ENCODE measurements around the gene ZNF831. TPM values are rescaled to one million over a fixed set of nuclear protein-coding genes. Genes with fewer than 3 reads are reported as not detected.

ZNF831 gene
- total RNA-seq, 4 donors from 2014 or later: 0.16 to 1.0 (median 0.34) TPM; not detected in 1

DNA sequence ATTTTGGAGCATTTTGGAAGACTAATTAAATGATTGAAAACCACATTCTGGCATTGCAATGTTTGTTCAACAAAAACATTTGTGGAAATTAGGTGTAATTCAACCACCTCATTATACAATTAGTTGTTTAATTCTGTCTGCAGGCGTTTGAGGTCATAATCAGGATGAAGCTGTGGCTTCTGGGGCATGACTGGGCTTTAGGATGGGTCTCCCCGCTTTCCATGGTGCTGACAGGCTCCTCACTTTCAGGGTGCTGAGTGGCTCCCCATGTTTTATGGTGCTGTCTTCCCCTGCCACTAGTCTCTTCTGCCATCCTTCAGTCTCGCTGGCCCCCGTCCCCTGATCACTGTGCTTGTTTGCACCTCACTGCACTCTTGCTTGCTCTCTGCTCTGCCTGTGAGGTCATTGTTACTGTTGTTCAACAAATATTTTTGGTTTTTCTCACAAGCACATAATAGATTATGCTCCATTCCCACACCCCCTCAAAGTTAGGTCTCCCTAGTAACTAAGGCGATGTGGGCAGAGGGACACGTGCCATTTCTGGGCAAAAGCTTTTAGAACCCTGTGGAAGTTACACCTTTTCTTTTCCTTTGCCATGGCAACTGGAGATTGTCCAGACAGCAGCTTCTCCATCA, 25.4 kb upstream of the ZNF831 start:
- Histone ChIP-seq H3K27me3 (no peaks in the 10 kb centered on the region), H3K27ac (no peak overlapping the region), H3K9me3 (no peaks in the 10 kb centered on the region), H3K4me1 (peaks cover 23% of the 10 kb centered on the region), H3K4me3 (no peak overlapping the region), H3K36me3 (no peaks in the 10 kb centered on the region)
- no peak for TF ChIP-seq EP300 (IDR thresholded peaks at IDR 0.05)
- DNase-seq (ENCODE audit: low spot score in 2 of 2): no peak
- 80% methylated on average over 6 of the region's 6 CpGs for WGBS

DNA sequence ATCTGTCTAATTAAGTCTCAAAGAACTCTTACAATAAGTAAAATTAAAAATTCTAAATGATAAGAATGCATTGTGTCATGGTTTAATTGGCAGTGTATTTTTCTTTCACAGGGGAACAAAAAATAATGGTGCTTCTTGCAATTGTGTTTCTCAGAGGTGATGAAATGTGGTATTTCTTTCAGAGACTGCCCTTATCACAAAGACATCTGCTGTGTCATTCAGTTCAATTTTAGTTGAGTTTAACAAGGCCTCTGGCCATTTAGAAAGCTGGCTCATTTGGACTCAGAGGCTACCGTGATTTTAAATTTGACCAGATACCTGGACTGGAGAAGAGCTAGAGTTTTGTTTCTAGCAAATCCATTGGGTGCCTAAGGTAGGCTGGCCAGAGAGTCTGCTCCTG, 23.6 kb upstream of the ZNF831 start:
- Histone ChIP-seq H3K9me3 (no peaks in the 10 kb centered on the region), H3K27ac (no peak overlapping the region), H3K27me3 (no peaks in the 10 kb centered on the region), H3K4me1 (peaks cover 18% of the 10 kb centered on the region), H3K4me3 (no peak overlapping the region), H3K36me3 (no peaks in the 10 kb centered on the region)
- TF ChIP-seq POLR2A (IDR thresholded peaks at IDR 0.05) (no peak), EP300 (IDR thresholded peaks at IDR 0.05) (no peak), POLR2AphosphoS5 (IDR thresholded peaks at IDR 0.05) (no peak)
- TF ChIP-seq, protein P1, sequence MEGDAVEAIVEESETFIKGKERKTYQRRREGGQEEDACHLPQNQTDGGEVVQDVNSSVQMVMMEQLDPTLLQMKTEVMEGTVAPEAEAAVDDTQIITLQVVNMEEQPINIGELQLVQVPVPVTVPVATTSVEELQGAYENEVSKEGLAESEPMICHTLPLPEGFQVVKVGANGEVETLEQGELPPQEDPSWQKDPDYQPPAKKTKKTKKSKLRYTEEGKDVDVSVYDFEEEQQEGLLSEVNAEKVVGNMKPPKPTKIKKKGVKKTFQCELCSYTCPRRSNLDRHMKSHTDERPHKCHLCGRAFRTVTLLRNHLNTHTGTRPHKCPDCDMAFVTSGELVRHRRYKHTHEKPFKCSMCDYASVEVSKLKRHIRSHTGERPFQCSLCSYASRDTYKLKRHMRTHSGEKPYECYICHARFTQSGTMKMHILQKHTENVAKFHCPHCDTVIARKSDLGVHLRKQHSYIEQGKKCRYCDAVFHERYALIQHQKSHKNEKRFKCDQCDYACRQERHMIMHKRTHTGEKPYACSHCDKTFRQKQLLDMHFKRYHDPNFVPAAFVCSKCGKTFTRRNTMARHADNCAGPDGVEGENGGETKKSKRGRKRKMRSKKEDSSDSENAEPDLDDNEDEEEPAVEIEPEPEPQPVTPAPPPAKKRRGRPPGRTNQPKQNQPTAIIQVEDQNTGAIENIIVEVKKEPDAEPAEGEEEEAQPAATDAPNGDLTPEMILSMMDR (IDR thresholded peaks at IDR 0.05): no peak
- no peak for DNase-seq (ENCODE audit: low spot score in 2 of 2)
- 39% methylated on average over 1 of the region's 1 CpG for WGBS

DNA sequence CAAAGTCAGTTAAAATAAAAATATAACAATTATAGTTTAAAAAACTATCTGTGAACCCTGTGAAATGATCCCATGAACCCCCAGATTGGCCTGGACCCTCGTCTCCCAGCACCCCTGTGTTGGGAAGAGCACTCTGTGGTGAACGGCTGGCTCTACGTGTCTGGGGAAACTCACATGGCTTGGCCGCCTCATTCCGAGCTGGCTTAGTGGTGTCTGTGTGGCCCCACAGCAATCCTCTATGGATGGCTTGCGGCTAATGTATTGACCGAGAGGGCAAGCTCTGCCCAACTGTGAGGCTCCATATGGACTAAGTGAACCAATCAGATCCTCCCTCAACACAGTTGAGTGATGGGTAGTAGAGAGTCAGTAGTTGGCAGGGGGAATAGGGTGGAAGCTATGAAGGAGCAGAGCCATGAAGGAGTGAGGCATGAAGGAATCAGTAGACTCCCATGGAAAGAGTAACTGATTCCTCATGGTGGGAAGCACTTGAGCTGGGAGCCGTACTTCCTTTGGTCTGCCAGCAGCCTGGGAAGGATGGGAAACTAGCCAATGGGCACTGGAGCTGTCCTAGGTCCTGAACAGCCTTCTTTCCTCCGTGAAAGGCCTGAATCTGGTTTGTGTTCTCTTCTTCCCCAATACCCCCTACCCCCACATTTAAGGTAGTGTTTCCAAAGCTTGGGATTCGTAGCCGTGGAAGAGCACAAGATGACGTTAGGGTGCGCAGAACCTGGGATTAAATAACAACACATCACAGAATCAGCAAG, 21.6 kb upstream of the ZNF831 start:
- Histone ChIP-seq H3K4me1 (peaks cover 23% of the 10 kb centered on the region), H3K27ac (no peak overlapping the region), H3K36me3 (no peaks in the 10 kb centered on the region), H3K4me3 (no peak overlapping the region), H3K27me3 (no peaks in the 10 kb centered on the region), H3K9me3 (no peaks in the 10 kb centered on the region)
- 82% methylated on average over 13 of the region's 13 CpGs for WGBS
- TF ChIP-seq POLR2AphosphoS5 (IDR thresholded peaks at IDR 0.05) (no peak), EP300 (IDR thresholded peaks at IDR 0.05) (no peak), POLR2A (IDR thresholded peaks at IDR 0.05) (no peak)
- TF ChIP-seq, protein P1 (IDR thresholded peaks at IDR 0.05): no peak
- peak in 1 of 2 donors; percentile 16 for DNase-seq (ENCODE audit: low spot score in 2 of 2)

DNA sequence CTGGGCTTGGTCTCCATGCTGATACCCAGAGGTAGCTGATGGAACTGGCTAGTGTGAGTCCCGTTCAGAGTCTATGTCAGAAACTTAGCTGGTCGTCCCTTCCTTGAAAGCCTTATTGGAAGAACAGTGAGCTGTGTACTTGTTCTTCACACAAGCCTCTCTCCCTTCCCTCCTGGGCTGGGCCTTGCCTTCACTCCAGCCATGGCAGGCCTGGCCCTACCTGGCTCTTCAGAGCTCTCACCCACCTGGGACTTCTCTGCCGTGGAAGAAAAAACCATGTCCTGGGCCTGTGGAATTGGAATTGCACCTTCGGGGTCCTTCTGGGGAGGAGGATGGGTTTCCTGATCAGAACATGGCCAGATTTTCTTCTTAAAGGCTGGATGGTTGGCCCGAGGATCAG, 20.3 kb upstream of the ZNF831 start:
- Histone ChIP-seq H3K9me3 (no peaks in the 10 kb centered on the region), H3K4me3 (no peak overlapping the region), H3K27ac (no peak overlapping the region), H3K36me3 (no peaks in the 10 kb centered on the region), H3K27me3 (no peaks in the 10 kb centered on the region), H3K4me1 (peaks cover 22% of the 10 kb centered on the region)
- WGBS: 91% methylated on average over 5 of the region's 5 CpGs
- TF ChIP-seq, protein P1 (IDR thresholded peaks at IDR 0.05): no peak
- TF ChIP-seq POLR2AphosphoS5 (IDR thresholded peaks at IDR 0.05) (no peak), POLR2A (IDR thresholded peaks at IDR 0.05) (no peak), EP300 (IDR thresholded peaks at IDR 0.05) (no peak)
- peak in 1 of 2 donors; percentile 53 for DNase-seq (ENCODE audit: low spot score in 2 of 2)

DNA sequence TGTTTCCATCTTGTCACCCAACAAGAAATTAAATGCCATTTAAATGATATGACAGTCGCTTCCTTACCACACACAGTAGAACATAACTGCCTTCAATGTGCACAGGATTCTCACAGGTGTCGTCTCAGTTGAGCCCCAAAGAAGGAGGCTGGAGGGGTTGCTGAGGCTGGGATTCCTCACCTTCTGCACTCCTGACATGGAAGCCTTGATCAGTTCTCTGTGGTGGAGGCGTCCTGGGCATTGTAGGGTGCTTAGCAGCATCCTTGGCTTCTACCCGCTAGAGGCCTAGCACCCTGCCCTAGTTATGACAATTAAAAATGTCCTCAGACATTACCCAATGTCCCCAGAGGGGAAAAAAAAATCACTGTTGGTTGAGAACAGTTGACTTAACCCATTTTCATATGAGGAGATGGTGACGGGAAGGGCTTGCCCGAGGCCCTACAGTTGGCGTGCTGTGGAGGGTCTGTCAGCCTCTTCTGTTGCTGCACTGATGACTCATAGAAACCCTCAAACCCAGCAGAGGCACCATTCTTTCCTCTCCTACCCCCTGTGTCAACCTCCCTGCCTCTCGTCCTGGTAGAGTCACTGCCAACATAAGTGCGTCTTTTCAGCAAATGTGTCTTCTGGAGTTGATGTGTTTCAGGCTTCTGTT, 19.3 kb upstream of the ZNF831 start:
- Histone ChIP-seq H3K9me3 (no peaks in the 10 kb centered on the region), H3K4me3 (no peak overlapping the region), H3K4me1 (peaks cover 27% of the 10 kb centered on the region), H3K36me3 (no peaks in the 10 kb centered on the region), H3K27me3 (no peaks in the 10 kb centered on the region), H3K27ac (no peak overlapping the region)
- TF ChIP-seq POLR2A (IDR thresholded peaks at IDR 0.05) (no peak), POLR2AphosphoS5 (IDR thresholded peaks at IDR 0.05) (no peak)
- peak in 1 of 2 donors; percentile 16 for DNase-seq (ENCODE audit: low spot score in 2 of 2)
- 89% methylated on average over 9 of the region's 9 CpGs for WGBS

DNA sequence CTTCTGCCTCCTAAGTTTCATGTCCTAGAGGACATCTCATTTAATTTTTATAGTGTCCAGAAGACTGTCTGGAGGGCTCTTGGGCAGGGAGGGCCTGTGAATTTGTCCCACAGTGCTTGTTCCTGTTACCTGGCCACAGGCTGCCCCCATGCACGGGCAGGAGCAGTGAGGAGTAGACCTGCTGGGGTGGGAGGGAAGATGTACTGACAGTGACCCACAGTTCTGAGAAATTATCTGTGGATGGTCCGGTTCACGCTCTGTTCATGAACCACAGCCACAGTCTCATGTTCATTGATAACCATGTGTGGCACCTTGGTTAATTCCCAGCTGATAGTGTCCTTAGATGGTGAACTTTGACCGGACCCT, 18.8 kb upstream of the ZNF831 start:
- Histone ChIP-seq H3K36me3 (no peaks in the 10 kb centered on the region), H3K4me1 (peaks cover 32% of the 10 kb centered on the region), H3K27ac (no peak overlapping the region), H3K27me3 (no peaks in the 10 kb centered on the region), H3K4me3 (no peak overlapping the region), H3K9me3 (no peaks in the 10 kb centered on the region)
- no peak for TF ChIP-seq POLR2AphosphoS5 (IDR thresholded peaks at IDR 0.05)
- TF ChIP-seq POLR2A (IDR thresholded peaks at IDR 0.05): no peak
- TF ChIP-seq, protein P1 (IDR thresholded peaks at IDR 0.05): no peak
- no peak for TF ChIP-seq EP300 (IDR thresholded peaks at IDR 0.05)
- 97% methylated on average over 4 of the region's 4 CpGs for WGBS
- DNase-seq (ENCODE audit: low spot score in 2 of 2): peak in 1 of 2 donors; percentile 37

Data from suprapubic skin (tissue), 4 donors.